ENCODE measurements around the gene CKAP2. TPM values are rescaled to one million over a fixed set of nuclear protein-coding genes. Genes with fewer than 3 reads are reported as not detected.
"Not testable (repeated sequence)": the region's sequence is repeated elsewhere in the genome, so short reads cannot be mapped to it uniquely, and the experiment has no call there.

The CKAP2 gene
- total and polyA plus RNA-seq, 2 of the 8 experiments (the other 6 are each of a cell fraction or from before 2014, with no cell fraction given): 8.3 to 70.7 TPM

DNA sequence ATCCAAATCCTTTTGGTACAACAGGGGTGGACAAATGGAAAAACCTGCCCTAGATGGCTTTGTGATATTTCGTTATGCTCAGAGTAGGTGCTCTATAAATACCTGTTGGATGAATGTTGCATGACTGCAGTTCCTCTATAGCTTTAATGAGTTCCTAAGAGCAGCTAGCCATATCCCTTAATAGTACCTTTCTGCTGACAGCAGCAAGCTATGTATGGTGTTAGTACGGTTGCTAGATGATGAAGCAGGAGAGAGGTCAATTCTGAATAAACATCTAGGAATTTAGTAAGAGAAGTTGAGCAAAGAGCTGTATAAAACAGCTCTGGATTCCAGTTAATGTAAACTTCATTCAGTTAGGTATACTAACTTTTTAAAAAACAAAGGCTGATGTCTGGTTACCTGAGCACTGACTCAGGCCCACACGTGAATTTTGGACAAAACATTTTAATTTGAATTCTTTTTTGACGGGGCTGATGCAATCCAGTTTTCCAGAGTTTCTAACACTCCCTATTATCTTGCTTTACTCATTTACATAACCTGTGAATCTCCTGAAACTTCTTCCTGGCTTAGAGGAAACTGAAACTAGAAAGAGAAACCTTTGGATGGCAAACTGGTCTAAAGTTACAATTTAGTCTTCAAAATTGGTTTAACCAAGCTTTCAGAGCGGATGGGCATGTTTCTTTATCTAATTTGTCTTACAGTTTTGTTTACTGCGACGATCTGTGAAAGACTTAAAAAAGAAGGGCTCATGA, 25.6 kb downstream of the CKAP2 start:
- H3K18ac ChIP-seq (ENCODE audit: extremely low read depth, low read length); H2BK5ac ChIP-seq (ENCODE audit: low read depth, low read length); H2BK120ac ChIP-seq (replicated peaks; ENCODE audit: low read depth, low read length); H2AFZ ChIP-seq (ENCODE audit: low read length); H3K4me3 ChIP-seq (ENCODE audit: extremely low read depth in 1 of 4, insufficient read depth in 2 of 4, low read depth in 3 of 4, low read length in 4 of 4); H2BK12ac ChIP-seq (ENCODE audit: low read depth, low read length); DNase-seq (ENCODE audit: low read depth in 1 of 2, low spot score in 2 of 2); H2BK20ac ChIP-seq (ENCODE audit: low read length); POLR2A ChIA-PET (ENCODE audit: partially characterized antibody); H3K23ac ChIP-seq (ENCODE audit: insufficient read length); H3K9me3 ChIP-seq (ENCODE audit: insufficient read depth in 2 of 2, low read depth in 1 of 2, low read length in 1 of 2); H3K4ac ChIP-seq (replicated peaks; ENCODE audit: insufficient read length, low read depth, low read length); H2AK5ac ChIP-seq (ENCODE audit: low read depth, low read length); H2BK15ac ChIP-seq (ENCODE audit: low read length); H3K36me3 ChIP-seq (ENCODE audit: control insufficient read depth in 2 of 4, insufficient read depth in 4 of 4, low read length in 3 of 4); CTCF ChIA-PET (ENCODE audit: partially characterized antibody); H3K23me2 ChIP-seq (ENCODE audit: low read depth, low read length); H3K79me1 ChIP-seq (ENCODE audit: low read depth, low read length); H3K4me1 ChIP-seq (replicated peaks in 1 of 4; ENCODE audit: control insufficient read depth in 3 of 4, insufficient read depth in 4 of 4, low read length in 3 of 4); H4K91ac ChIP-seq (replicated peaks; ENCODE audit: insufficient read length, low read length); H3K27ac ChIP-seq (ENCODE audit: low read depth, low read length); H4K20me1 ChIP-seq (replicated peaks in 1 of 2; ENCODE audit: control insufficient read depth in 1 of 2, insufficient read depth in 2 of 2, low read length in 2 of 2); H3K14ac ChIP-seq (ENCODE audit: insufficient read length); H3K56ac ChIP-seq (replicated peaks; ENCODE audit: insufficient read length, low read depth, low read length); H4K5ac ChIP-seq (ENCODE audit: insufficient read length, low read depth, low read length); H3K9ac ChIP-seq (replicated peaks in 1 of 4; ENCODE audit: extremely low read depth in 1 of 4, low read depth in 3 of 4, low read length in 3 of 4); H4K8ac ChIP-seq (ENCODE audit: extremely low read depth, insufficient read depth, low read length); H3K4me2 ChIP-seq (ENCODE audit: insufficient read depth in 1 of 2, low read depth in 2 of 2, low read length in 2 of 2); H3K27me3 ChIP-seq (replicated peaks in 1 of 4; ENCODE audit: control insufficient read depth in 3 of 4, extremely low read depth in 1 of 4, insufficient read depth in 3 of 4, low read length in 3 of 4); H3K79me2 ChIP-seq (ENCODE audit: control insufficient read depth in 1 of 2, insufficient read depth in 2 of 2, low read length in 2 of 2): not testable (repeated sequence)
- peak; percentile 39 for FAIRE-seq
- 80% methylated on average over 5 of the region's 7 CpGs; no CpG with 5 or more reads in 1 of the 2 experiments for WGBS, 2 experiments (ENCODE audit: extremely low coverage in 1 of 2, insufficient coverage in 1 of 2, insufficient read length in 1 of 2, insufficient replicate concordance in 2 of 2, low coverage in 1 of 2, low lambda C conversion rate in 2 of 2, missing lambda C conversion rate in 1 of 2)

DNA sequence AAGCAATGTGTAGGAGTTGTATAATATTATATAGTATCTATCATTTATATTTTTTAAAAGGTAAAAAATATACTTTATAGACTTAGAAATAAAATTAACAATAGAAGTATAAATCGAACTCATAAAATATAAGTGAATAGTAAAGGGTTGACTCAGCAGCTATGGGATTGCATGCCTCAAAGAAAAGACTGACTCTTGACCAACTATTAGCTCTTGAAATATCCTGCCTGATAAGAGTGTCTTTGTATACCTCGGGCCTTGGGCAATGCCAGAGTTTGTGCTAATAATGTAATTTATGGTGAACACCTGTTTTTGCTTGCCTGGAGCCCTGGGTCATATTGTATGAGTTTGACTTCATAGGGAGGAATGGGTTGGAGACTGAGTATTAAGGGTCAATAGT, 31.8 kb downstream of the CKAP2 start:
- H3K4me3 ChIP-seq (ENCODE audit: extremely low read depth in 1 of 4, insufficient read depth in 2 of 4, low read depth in 3 of 4, low read length in 4 of 4); H3K4me2 ChIP-seq (ENCODE audit: insufficient read depth in 1 of 2, low read depth in 2 of 2, low read length in 2 of 2); H2BK12ac ChIP-seq (ENCODE audit: low read depth, low read length); H3K23me2 ChIP-seq (ENCODE audit: low read depth, low read length); H3K4me1 ChIP-seq (replicated peaks in 1 of 4; ENCODE audit: control insufficient read depth in 3 of 4, insufficient read depth in 4 of 4, low read length in 3 of 4); H4K8ac ChIP-seq (ENCODE audit: extremely low read depth, insufficient read depth, low read length); H3K27me3 ChIP-seq (replicated peaks in 1 of 4; ENCODE audit: control insufficient read depth in 3 of 4, extremely low read depth in 1 of 4, insufficient read depth in 3 of 4, low read length in 3 of 4); H4K20me1 ChIP-seq (replicated peaks in 1 of 2; ENCODE audit: control insufficient read depth in 1 of 2, insufficient read depth in 2 of 2, low read length in 2 of 2); H4K91ac ChIP-seq (replicated peaks; ENCODE audit: insufficient read length, low read length); H2BK120ac ChIP-seq (replicated peaks; ENCODE audit: low read depth, low read length); H4K5ac ChIP-seq (ENCODE audit: insufficient read length, low read depth, low read length); H3K23ac ChIP-seq (ENCODE audit: insufficient read length); H2AK5ac ChIP-seq (ENCODE audit: low read depth, low read length); H3K27ac ChIP-seq (ENCODE audit: low read depth, low read length); H3K14ac ChIP-seq (ENCODE audit: insufficient read length); H3K56ac ChIP-seq (replicated peaks; ENCODE audit: insufficient read length, low read depth, low read length); H3K79me2 ChIP-seq (ENCODE audit: control insufficient read depth in 1 of 2, insufficient read depth in 2 of 2, low read length in 2 of 2); CTCF ChIA-PET (ENCODE audit: partially characterized antibody); H3K9ac ChIP-seq (replicated peaks in 1 of 4; ENCODE audit: extremely low read depth in 1 of 4, low read depth in 3 of 4, low read length in 3 of 4); POLR2A ChIA-PET (ENCODE audit: partially characterized antibody); DNase-seq (ENCODE audit: low read depth in 1 of 2, low spot score in 2 of 2); FAIRE-seq; H2AFZ ChIP-seq (ENCODE audit: low read length); H3K4ac ChIP-seq (replicated peaks; ENCODE audit: insufficient read length, low read depth, low read length); H3K18ac ChIP-seq (ENCODE audit: extremely low read depth, low read length); H2BK15ac ChIP-seq (ENCODE audit: low read length); H3K79me1 ChIP-seq (ENCODE audit: low read depth, low read length); H2BK20ac ChIP-seq (ENCODE audit: low read length); H3K9me3 ChIP-seq (ENCODE audit: insufficient read depth in 2 of 2, low read depth in 1 of 2, low read length in 1 of 2); H2BK5ac ChIP-seq (ENCODE audit: low read depth, low read length); H3K36me3 ChIP-seq (ENCODE audit: control insufficient read depth in 2 of 4, insufficient read depth in 4 of 4, low read length in 3 of 4): not testable (repeated sequence)
- 82% methylated on average over 2 of the region's 2 CpGs; no CpG with 5 or more reads in 1 of the 2 experiments for WGBS, 2 experiments (ENCODE audit: extremely low coverage in 1 of 2, insufficient coverage in 1 of 2, insufficient read length in 1 of 2, insufficient replicate concordance in 2 of 2, low coverage in 1 of 2, low lambda C conversion rate in 2 of 2, missing lambda C conversion rate in 1 of 2)

Data from H1 (cell line).